HG03095 (cell line): Measurements from ENCODE around the gene ABCC2.
"Not testable (repeated sequence)": the region's sequence is repeated elsewhere in the genome, so short reads cannot be mapped to it uniquely, and the experiment has no call there.

Experiments used
- ATAC-seq: cut with Tn5 transposase; IDR thresholded peaks from one replicate; pipeline ENCODE4 v1.9.1; 2021; ENCODE audit warnings: moderate library complexity; ENCODE audit not compliant: unreplicated experiment

The ABCC2 gene

GRCh38 chr10:99782447-99783286 is at the start of gene ABCC2:
Gene ABCC2 (plus strand): TSS chr10:99782640. CDS start chr10:99782845, 205 bp downstream.
- ATAC-seq = no peak

- ATAC-seq = no peak
Observed at GRCh38 chr10:99733366-99733765, 49.1 kb upstream of the ABCC2 start.

DNA sequence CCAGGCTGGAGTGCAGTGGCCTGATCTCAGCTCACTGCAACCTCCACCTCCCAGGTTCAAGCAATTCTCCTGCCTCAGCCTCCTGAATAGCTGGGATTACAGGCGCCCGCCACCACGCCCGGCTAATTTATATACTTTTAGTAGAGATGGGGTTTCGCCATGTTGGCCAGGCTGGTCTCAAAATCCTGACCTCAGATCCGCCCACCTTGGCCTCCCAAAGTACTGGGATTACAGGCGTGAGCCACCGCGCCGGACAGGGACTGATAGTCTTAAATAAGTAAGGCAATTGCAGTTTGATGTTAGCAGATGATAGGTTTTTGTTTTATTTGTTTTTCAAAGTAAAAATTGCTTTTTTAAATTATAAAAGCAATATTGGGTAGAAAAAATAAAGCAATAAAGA is 48.3 kb upstream of the ABCC2 start:
- ATAC-seq = not testable (repeated sequence)

DNA sequence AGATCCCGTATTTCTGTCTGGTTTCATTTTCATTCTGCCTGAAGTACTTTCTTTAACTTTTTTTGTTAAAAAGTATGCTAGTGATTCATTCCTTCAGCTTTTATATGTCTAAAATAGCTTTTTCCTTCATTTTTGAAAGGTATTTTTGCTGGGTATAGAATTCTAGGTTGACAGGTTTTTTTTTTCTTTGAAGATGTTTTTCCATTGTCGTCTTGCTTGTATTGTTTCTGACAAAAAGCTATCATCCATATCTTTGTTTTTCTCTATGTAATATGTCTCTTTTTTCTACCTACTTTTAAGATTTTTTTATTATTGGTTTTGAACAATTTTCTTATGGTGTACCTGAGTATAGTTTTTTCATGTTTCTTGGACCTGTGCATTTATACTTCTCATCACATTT is 42.2 kb upstream of the ABCC2 start:
- no peak for ATAC-seq

DNA sequence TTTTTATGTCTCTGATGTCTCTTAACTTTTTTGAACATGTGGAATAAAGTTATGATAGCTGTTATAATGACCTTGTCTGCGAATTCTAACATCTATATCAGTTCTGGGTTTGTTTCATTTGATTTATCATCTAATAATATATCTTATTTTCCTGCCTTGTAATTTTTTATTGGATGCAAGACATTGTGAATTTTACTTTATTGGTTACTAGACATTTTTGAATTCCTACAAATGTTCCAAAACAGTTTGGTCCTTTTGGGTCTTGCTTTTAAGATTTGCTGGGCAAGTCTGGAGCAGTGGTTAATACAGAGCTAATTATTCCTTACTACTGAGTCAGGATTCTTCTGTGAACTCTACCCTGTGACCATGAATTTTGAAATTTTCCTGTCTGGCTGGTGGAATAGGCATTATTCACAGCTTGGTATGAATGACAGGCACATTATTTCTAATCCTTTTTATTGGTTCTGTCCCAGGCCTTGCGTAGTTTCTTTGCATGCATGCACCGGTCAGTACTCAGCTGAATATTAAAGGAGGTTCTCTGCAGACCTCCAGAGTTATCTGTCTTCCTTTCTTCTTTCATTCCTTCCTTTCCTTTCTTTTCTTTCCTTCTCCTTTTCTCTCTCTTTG is 41.4 kb upstream of the ABCC2 start:
- no peak for ATAC-seq

DNA sequence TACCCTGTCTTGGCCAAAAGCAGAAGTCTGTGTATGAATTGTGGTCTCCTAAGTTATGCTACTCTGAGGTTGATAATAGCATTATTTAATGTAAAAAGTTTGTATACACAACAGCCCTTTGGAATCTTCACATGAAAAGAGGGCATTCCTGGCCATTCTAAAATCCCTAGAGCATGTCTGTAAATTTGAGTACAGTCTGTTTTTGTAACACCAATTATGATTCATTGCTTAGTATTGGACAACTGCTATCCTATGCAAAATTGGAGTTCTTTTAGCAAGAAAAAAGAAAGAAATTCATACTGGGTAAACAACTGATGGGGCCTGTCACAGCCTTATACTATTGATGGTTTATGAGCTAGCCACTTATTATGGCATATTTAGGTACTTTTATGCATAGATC is 40.2 kb upstream of the ABCC2 start:
- no peak for ATAC-seq

DNA sequence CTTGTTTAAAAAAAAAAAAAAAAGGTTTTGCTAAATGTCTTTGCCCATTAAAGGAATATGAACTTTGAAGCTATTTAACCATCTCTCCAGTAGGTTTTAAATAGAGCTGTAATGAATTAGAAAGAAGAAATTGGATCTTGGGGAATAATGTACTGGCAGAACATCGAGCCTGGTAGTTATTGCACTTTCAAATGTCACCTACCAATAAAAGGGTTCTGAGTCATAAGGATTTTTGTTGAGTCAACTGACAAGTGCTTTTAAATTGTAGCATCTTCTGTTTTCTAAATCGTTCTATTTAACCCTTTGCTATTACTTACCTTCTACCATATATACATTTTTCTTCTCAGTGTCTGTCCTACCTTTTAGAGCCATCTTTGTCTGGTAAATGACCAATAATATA is 39.7 kb upstream of the ABCC2 start:
- ATAC-seq = no peak

DNA sequence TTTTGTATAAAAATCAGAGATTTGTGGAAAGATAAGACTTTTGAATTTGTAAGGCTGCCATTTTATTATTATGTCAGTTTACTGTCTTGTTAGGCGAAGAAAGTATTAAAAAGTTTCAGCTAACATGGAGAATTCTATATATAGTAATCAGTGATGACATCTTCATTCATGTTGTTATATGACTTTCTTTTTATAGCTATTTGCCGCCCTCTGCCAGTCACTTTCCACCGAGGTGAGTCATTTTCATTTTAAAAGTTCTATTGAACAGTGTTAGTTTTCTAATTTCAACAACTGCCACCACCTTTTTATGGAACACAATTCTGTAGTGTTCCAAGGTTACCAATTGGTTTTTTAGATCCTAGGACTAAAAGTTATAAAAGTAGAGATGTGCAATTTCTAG is 38.6 kb upstream of the ABCC2 start:
- no peak for ATAC-seq

DNA sequence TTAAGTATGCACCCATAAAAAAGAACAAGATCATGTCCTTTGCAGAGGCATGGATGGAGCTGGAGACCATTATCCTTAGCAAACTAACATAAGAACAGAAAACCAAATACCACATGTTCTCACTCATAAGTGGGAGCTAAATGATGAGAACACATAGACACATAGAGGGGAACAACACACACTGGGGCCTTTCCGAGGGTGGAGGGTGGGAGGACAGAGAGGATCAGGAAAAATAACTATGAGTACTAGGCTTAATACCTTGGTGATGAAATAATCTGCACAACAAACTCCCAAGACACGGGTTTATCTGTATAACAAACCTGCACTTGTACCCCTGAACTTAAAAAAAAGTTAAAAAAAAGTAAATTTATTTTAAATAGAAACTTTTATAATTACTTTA is 36.3 kb upstream of the ABCC2 start:
- not testable (repeated sequence) for ATAC-seq

GRCh38 chr10:99748823-99749451 is 33.5 kb upstream of the ABCC2 start:
- ATAC-seq = no peak

DNA sequence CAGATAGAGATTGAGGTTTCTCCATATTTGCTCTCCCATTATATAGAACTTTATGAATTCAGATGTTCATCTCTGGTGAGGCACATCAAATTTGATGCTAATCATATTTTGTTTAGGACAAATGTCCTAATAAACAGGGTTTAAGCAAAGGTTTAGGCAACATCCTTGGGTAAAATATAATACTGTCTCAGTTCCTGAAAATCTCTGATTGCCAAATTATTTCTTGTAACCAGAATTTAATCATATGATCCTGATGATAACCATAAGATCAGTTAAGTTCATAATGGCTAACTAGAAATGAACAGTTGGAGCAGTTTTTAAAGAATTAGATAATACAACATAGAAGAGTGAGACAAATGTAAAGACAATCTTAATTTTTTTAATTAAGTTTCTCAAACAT is 31.8 kb upstream of the ABCC2 start:
- ATAC-seq = no peak

DNA sequence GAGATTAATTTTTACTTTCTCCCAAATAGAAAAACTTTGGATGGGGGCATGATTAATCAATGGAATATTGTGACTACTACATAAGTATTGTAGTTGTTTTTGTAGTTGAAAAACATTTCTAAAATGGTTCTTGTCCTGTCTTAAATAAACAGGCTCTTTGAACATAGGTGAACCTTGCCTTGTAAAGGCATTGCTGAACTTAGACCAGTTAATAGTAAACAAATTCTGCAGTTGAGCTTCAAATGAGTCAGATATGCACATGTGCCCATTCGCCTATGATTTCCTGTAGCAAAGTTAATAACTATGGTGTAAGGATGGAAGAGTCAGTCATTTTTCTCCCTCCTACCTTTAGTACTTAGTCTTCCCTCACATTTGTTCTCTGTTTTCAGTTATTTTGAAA is 27.8 kb upstream of the ABCC2 start:
- ATAC-seq = no peak

DNA sequence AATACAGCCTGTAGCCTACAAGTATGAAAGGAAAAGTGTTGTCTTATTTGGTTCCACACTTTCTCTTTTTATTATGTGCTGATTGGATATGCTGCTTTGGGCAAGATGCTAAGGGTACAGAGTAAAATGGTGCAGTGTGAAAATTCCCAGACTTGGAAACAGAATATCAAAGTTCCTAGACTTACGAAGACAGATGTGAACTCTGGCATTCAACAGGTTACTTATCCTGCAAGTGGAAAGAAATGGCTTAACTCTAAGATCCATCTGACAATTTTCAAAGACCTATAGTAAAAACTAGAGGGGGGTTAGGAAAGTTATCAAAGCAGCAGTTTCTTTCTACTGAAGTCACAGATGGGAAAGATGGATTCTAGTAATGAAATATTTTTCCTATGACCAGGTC is 26.3 kb upstream of the ABCC2 start:
- ATAC-seq = no peak

GRCh38 chr10:99758211-99758891 is 24.1 kb upstream of the ABCC2 start:
- ATAC-seq = no peak

DNA sequence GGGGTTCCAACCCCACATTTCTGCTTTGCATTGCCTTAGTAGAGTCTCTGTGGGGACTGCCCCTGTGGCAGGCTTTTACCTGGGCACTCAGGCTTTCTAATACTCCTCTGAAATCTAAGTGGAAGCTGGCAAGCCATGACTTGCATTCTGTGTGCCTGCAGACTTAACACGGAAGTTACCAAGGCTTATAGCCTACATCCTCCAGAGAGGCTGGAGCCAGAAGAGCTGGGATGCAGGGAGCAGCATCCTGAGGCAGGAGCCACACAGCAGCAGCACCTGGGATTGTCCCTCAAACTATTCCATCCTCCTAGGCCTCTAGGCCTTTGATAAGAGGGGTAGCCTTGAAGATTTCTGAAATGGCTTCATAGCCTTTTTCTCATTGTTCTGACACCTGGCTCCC is 22.1 kb upstream of the ABCC2 start:
- ATAC-seq = no peak

DNA sequence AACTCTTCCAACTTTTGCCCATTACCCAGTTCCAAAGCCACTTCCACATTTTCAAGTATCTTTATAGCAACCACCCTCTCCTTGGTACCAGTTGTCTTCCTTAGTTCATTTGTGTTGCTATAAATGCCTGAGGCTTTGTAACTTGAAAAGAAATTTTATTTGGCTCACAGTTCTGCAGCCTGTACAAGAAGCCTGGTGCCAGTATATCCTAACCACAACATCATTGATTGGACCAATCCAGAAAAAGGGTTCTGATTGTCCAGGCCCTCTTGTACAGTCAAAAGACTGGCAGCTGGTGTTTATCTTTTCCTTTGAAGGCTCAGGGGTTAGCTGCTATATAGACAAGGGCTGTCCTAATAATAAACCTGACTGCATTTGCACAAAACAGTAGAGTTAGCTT is 21.1 kb upstream of the ABCC2 start:
- ATAC-seq = no peak

DNA sequence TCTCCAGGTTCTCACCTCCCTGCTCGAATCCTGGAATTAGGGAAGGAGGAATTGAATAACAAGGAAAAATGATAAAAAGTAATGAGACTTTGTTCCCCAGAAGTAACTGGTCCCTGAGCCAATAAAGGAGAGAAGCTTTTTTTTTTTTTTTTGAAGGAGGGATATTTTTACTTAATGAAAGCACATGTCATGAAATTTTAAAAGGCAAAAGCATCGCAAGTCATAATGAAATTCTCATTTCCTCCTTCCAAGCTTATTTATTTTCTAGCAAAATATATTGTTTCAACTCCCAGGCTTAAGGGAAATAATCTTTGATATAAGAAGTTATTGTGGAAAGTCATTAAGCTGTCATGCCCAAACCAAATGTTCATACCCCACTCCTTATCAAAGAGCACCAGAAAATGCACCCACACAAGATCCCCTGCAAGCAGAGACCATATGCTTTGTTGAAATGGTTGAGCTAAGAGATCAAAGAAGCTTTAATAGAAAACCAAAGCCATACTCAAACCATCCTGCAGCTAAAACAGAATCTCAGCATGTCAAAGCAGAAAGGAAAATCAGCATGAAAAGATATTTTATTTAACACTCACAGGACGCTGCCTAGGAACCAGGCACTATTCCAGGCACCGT is 16.7 kb upstream of the ABCC2 start:
- no peak for ATAC-seq

- ATAC-seq = no peak
Observed at GRCh38 chr10:99766302-99766681, 16.1 kb upstream of the ABCC2 start.

DNA sequence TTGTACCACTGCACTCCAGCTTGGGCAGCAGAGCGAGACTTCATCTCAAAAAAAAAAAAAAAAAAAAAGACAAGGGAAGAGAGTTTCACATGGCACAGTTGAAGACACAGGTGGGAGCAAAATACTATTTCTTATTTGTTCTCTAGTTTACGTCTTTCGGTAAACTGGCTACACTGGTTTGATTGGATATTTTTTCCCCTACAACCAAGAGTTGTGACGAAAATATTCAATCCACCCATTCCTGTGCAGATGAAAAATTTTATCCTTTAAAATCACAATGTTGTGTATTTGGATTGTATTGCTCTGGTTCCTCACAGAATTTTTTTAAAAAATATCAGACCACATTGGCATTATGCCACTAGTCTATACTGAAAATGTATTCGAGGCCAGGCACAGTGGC is 14.5 kb upstream of the ABCC2 start:
- ATAC-seq = no peak

DNA sequence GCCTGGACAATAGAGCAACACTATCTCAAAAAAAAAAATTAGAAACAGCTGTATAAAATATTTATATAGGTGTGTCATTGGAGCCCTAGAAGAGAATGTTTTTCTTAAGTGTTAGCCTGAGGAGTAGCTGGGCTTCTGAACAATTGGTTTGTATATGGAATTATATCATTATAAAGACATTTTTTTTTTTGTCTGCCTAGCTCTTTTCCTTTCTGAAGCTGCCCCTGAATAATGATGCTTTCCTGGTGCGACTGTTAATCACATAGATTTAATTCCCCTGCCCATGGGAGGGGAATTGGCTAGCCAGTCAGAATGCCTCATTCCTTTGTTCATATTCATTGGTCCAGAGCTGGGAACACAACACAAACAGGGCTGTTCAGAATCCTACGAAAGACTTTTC is 13.9 kb upstream of the ABCC2 start:
- no peak for ATAC-seq

DNA sequence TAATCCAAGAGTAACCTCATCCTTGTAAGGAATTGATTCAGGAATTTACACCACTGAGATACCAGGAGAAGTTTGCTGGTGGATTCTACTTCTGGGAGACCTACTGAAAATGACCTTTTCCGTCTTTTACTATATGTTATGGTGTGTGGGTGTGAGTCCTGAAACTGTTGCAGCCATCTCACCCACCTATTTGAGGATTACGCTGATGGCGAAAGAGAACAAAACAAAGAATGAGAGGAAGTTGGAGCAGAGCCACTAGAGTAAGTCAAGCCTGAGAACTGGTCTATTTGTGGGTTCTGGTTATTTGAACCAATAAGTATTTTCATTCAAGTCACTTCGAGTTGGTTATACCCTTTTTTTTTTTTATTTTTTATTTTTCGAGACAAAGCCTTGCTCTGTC is 12.7 kb upstream of the ABCC2 start:
- ATAC-seq = no peak
